A549 (cell line): ENCODE data around the gene SUGCT. TPM values are rescaled to one million over a fixed set of nuclear protein-coding genes. Genes with fewer than 3 reads are reported as not detected.

Source experiments
- ATAC-seq, 2 experiments: fragments of 200-7000 bp in 1 of 2; fragments of >200 bp in 1 of 2; cut with Nextera tagmentation in 1 of 2; cut with Tn5 transposase in 1 of 2; 3 replicates each; pipeline versions ENCODE4 v1.8.0 to v1.9.1; 2018 to 2020; ENCODE audit warnings: mild to moderate bottlenecking in 1 of 2, moderate library complexity in 1 of 2
- CTCF ChIA-PET: fragments of 300-600 bp; sonication (Branson Sonifier 250); formaldehyde crosslinking; extraction: SDS; loops from one replicate; lab custom pipeline; 2021; ENCODE audit warnings: antibody characterized with exemption, inconsistent platforms; lab: Yijun Ruan, JAX
- POLR2A ChIA-PET: fragments of 350-600 bp; formaldehyde crosslinking; extraction: SDS; loops from one replicate; lab custom pipeline; 2021; ENCODE audit warnings: antibody characterized with exemption, inconsistent platforms; lab: Yijun Ruan, JAX
- DNase-seq, 2 experiments: peaks; one replicate each; pipeline versions ENCODE4 v3.0.0 to v3.0.0-alpha.2; 2011 to 2016; ENCODE audit warnings: low read depth in 1 of 2, low spot score in 1 of 2
- FAIRE-seq: peaks from 2 replicates; lab custom pipeline; 2011; peaks lifted over from hg19 to GRCh38; lab: Jason Lieb, UNC
- H3K27ac ChIP-seq, 2 experiments: fragments of >200 bp; sonication (Bioruptor Twin); formaldehyde crosslinking; 3 replicates each; pipeline ENCODE4 v1.5.1; 2016 to 2017
- H3K4me1 ChIP-seq: fragments of >200 bp; sonication (Bioruptor Twin); formaldehyde crosslinking; 3 replicates; pipeline ENCODE4 v1.6.1; 2016
- H3K4me2 ChIP-seq: fragments of >200 bp; sonication (Bioruptor Twin); formaldehyde crosslinking; 3 replicates; pipeline ENCODE4 v1.6.1; 2016
- H3K4me3 ChIP-seq: fragments of >200 bp; sonication (Bioruptor Twin); formaldehyde crosslinking; 3 replicates; pipeline ENCODE4 v1.5.1; 2016
- H3K9me3 ChIP-seq: fragments of >200 bp; sonication (Bioruptor Twin); formaldehyde crosslinking; 3 replicates; pipeline ENCODE4 v1.6.1; 2016
- BCL3 ChIP-seq: fragments of >200 bp; sonication (Bioruptor Twin); formaldehyde crosslinking; IDR thresholded peaks from 3 replicates; pipeline ENCODE4 v1.6.1; 2016
- CBX2 ChIP-seq: fragments of 200-600 bp; sonication (generic); IDR thresholded peaks from 2 replicates; pipeline ENCODE4 v1.6.1; 2016; ENCODE audit warnings: low read depth, mild to moderate bottlenecking, borderline replicate concordance
- CEBPB ChIP-seq, 2 experiments: fragments of >200 bp in 1 of 2; sonication (Bioruptor Twin) in 1 of 2; formaldehyde crosslinking in 1 of 2; IDR thresholded peaks; 2 replicates each; pipeline ENCODE4 v1.6.1; 2012 to 2016
- EHMT2 ChIP-seq: fragments of 200-600 bp; sonication (generic); IDR thresholded peaks from 2 replicates; pipeline ENCODE4 v1.6.1; 2016; ENCODE audit warnings: antibody characterized with exemption, low read depth, mild to moderate bottlenecking, moderate library complexity
- EP300 ChIP-seq, 2 experiments: fragments of >200 bp; sonication (Bioruptor Twin); formaldehyde crosslinking; IDR thresholded peaks; 2 replicates in 1 of 2; 3 replicates in 1 of 2; pipeline ENCODE4 v1.6.1; 2016 to 2017
- ESRRA ChIP-seq: fragments of 150-350 bp; IDR thresholded peaks from 2 replicates; pipeline ENCODE4 v1.6.1; 2014; ENCODE audit warnings: mild to moderate bottlenecking, low read length, borderline replicate concordance
- GATA3 ChIP-seq: IDR thresholded peaks from 2 replicates; pipeline ENCODE4 v1.6.1; 2012; ENCODE audit warnings: borderline replicate concordance
- HOXB5 ChIP-seq: fragments of 250-450 bp; sonication (Bioruptor Pico); IDR thresholded peaks from 2 replicates; pipeline ENCODE4 v1.5.0; 2020; ENCODE audit warnings: mild to moderate bottlenecking, moderate library complexity
- JUN ChIP-seq, 2 experiments: fragments of >200 bp; sonication (Bioruptor Twin); formaldehyde crosslinking; IDR thresholded peaks; 2 replicates in 1 of 2; 3 replicates in 1 of 2; pipeline ENCODE4 v1.6.1; 2016 to 2017
- KDM1A ChIP-seq: fragments of 200-600 bp; sonication (generic); IDR thresholded peaks from 2 replicates; pipeline ENCODE4 v1.6.1; 2016; ENCODE audit warnings: low read depth, mild to moderate bottlenecking
- KDM5A ChIP-seq: fragments of 200-600 bp; sonication (generic); IDR thresholded peaks from 2 replicates; pipeline ENCODE4 v1.6.1; 2016; ENCODE audit warnings: antibody characterized with exemption, mild to moderate bottlenecking
- MAFK ChIP-seq: fragments of 450-650 bp; IDR thresholded peaks from 2 replicates; pipeline ENCODE4 v1.6.1; 2014; ENCODE audit not compliant: partially characterized antibody
- MAX ChIP-seq: IDR thresholded peaks from 2 replicates; pipeline ENCODE4 v1.6.1; 2012
- MYC ChIP-seq: IDR thresholded peaks from 2 replicates; pipeline ENCODE4 v1.6.1; 2012; ENCODE audit warnings: mild to moderate bottlenecking, inconsistent platforms, low read length, improper control_type of control experiment, borderline replicate concordance
- NPAS2 ChIP-seq: fragments of 250-450 bp; sonication (Bioruptor Pico); IDR thresholded peaks from 2 replicates; pipeline ENCODE4 v1.8.0; 2022; ENCODE audit warnings: mild to moderate bottlenecking, moderate library complexity, borderline replicate concordance
- PBX3 ChIP-seq: IDR thresholded peaks from 2 replicates; pipeline ENCODE4 v1.6.1; 2012
- PHF8 ChIP-seq: fragments of 200-600 bp; sonication (generic); IDR thresholded peaks from 2 replicates; pipeline ENCODE4 v1.6.1; 2016; ENCODE audit warnings: low read depth, mild to moderate bottlenecking, antibody characterized with exemption, moderate library complexity, borderline replicate concordance
- POLR2A ChIP-seq: IDR thresholded peaks from 2 replicates; pipeline ENCODE4 v1.6.1; 2012; ENCODE audit warnings: mild to moderate bottlenecking, low read length
- POLR2AphosphoS2 ChIP-seq: conservative IDR thresholded peaks from 2 replicates; pipeline ENCODE4 v1.6.1; 2012; ENCODE audit warnings: low read length, improper control_type of control experiment, inconsistent platforms
- RAD21 ChIP-seq, 2 experiments: fragments of >200 bp in 1 of 2; sonication (Bioruptor Twin) in 1 of 2; formaldehyde crosslinking in 1 of 2; IDR thresholded peaks in 1 of 2; conservative IDR thresholded peaks in 1 of 2; 2 replicates in 1 of 2; 3 replicates in 1 of 2; pipeline ENCODE4 v1.6.1; 2012 to 2018; ENCODE audit warnings: inconsistent platforms in 1 of 2
- RARB ChIP-seq: fragments of 250-450 bp; sonication (Bioruptor Pico); IDR thresholded peaks from 2 replicates; pipeline ENCODE4 v1.8.0; 2021; ENCODE audit warnings: mild to moderate bottlenecking, moderate library complexity
- REST ChIP-seq: fragments of 200-600 bp; sonication (generic); IDR thresholded peaks from 2 replicates; pipeline ENCODE4 v1.6.1; 2016; ENCODE audit warnings: antibody characterized with exemption, mild to moderate bottlenecking, moderate library complexity
- RFX5 ChIP-seq: fragments of 450-650 bp; IDR thresholded peaks from 2 replicates; pipeline ENCODE4 v1.7.1; 2014; ENCODE audit warnings: antibody characterized with exemption, mild to moderate bottlenecking, moderate library complexity
- RNF2 ChIP-seq: fragments of 200-600 bp; sonication (generic); IDR thresholded peaks from 2 replicates; pipeline ENCODE4 v1.6.1; 2016; ENCODE audit warnings: low read depth, mild to moderate bottlenecking, antibody characterized with exemption, moderate library complexity, borderline replicate concordance
- SREBF2 ChIP-seq: fragments of 450-650 bp; IDR thresholded peaks from 2 replicates; pipeline ENCODE4 v1.6.1; 2014; ENCODE audit warnings: mild to moderate bottlenecking, moderate library complexity
- TFCP2L1 ChIP-seq: fragments of 250-450 bp; sonication (Bioruptor Pico); IDR thresholded peaks from 2 replicates; pipeline ENCODE4 v1.5.0; 2021; ENCODE audit warnings: mild to moderate bottlenecking
- USF2 ChIP-seq: fragments of 450-650 bp; IDR thresholded peaks from 2 replicates; pipeline ENCODE4 v1.6.1; 2014; ENCODE audit warnings: antibody characterized with exemption
- ZC3H11A ChIP-seq: fragments of 450-650 bp; IDR thresholded peaks from 2 replicates; pipeline ENCODE4 v1.6.1; 2014; ENCODE audit warnings: antibody characterized with exemption, mild to moderate bottlenecking
- ZNF302 ChIP-seq: fragments of 250-450 bp; sonication (Bioruptor Pico); IDR thresholded peaks from 2 replicates; pipeline ENCODE4 v1.9.0; 2021; ENCODE audit warnings: inconsistent platforms, mild to moderate bottlenecking, moderate library complexity
- ZSCAN20 ChIP-seq: fragments of 250-450 bp; sonication (Bioruptor Pico); IDR thresholded peaks from 2 replicates; pipeline ENCODE4 v1.8.0; 2022; ENCODE audit warnings: mild to moderate bottlenecking, moderate library complexity
- WGBS: methylation state at CpG from one replicate; pipeline ENCODE4 v1.1.6; 2017; ENCODE audit errors: missing lambda C conversion rate; 5-methylcytosine and 5-hydroxymethylcytosine counted together
- polyA plus RNA-seq, 4 experiments: library from polyadenylated mRNA; depleted of rRNA in 3 of 4; stranded (reverse); fragments of >200 nt; fragmentation: RNase III in 1 of 4; extraction: RNeasy Plus Mini Kit Qiagen cat#74134 plus additional on column Dnase treatment in 1 of 4; gene quantifications; 2 replicates in 3 of 4; 3 replicates in 1 of 4; pipeline ENCODE4 v1.2.3, GENCODE V29; 2011 to 2017

The SUGCT gene
- polyA plus RNA-seq, 2 of the 4 experiments (the other 2 are of a cell fraction), result 1.4 to 1.6 TPM

- no peak for FAIRE-seq
- TF ChIP-seq JUN (IDR thresholded peaks at IDR 0.05), result no peak
- no peak for TF ChIP-seq EP300 (IDR thresholded peaks at IDR 0.05)
- TF ChIP-seq SREBF2, result no peak
- no peak for TF ChIP-seq RFX5
- TF ChIP-seq GATA3, result no peak
- TF ChIP-seq MAX, result no peak
- TF ChIP-seq RNF2, result no peak
- no peak for TF ChIP-seq RARB (CRISPR knock-in tag)
- TF ChIP-seq RAD21 (conservative IDR thresholded peaks at IDR 0.05 in 1 of 2, IDR thresholded peaks at IDR 0.05 in 1 of 2), result no peak
- no peak for TF ChIP-seq ZNF302 (CRISPR knock-in tag)
- TF ChIP-seq EHMT2, result no peak
- no peak for TF ChIP-seq USF2
- no peak for TF ChIP-seq CEBPB (IDR thresholded peaks at IDR 0.05)
- no peak for DNase-seq
- ATAC-seq, result no peak
- 22% methylated on average over 2 of the region's 2 CpGs for WGBS
- CTCF ChIA-PET, result interaction anchor here (1.7 kb wide), 1 partner anchor 9 kb away, joined by 3 read pairs; no protein-coding TSS in a partner anchor
- no peak overlapping the region for H3K4me3 ChIP-seq
- POLR2A ChIA-PET, result interaction anchor here (0.5 kb wide), 1 partner anchor 362 kb away, joined by 3 read pairs; no protein-coding TSS in a partner anchor
- no peaks in the 10 kb centered on the region for H3K4me1 ChIP-seq
- H3K27ac ChIP-seq, result no peak overlapping the region
- no peak overlapping the region for H3K4me2 ChIP-seq
- no peaks in the 10 kb centered on the region for H3K9me3 ChIP-seq
Measured at GRCh38 chr7:40429826-40430225, 295.0 kb downstream of the SUGCT start.

- DNase-seq (no peak), ATAC-seq (no peak), FAIRE-seq (no peak)
- H3K4me1 ChIP-seq, result no peaks in the 10 kb centered on the region
- WGBS, result 74% methylated on average over 2 of the region's 2 CpGs
- H3K9me3 ChIP-seq, result no peaks in the 10 kb centered on the region
- H3K27ac ChIP-seq, result no peak overlapping the region
- no peak overlapping the region for H3K4me2 ChIP-seq
- CTCF ChIA-PET, result no interaction called here
- H3K4me3 ChIP-seq, result no peak overlapping the region
- POLR2A ChIA-PET, result no interaction called here
- no peak for TF ChIP-seq ESRRA
- TF ChIP-seq MAFK, result peak; percentile 51
Measured at GRCh38 chr7:40432046-40432445, 297.2 kb downstream of the SUGCT start.

- DNase-seq (no peak), FAIRE-seq (no peak), ATAC-seq (no peak)
- POLR2A ChIA-PET, result no interaction called here
- CTCF ChIA-PET, result no interaction called here
- Histone ChIP-seq H3K4me3 (no peak overlapping the region), H3K9me3 (no peaks in the 10 kb centered on the region), H3K4me2 (no peak overlapping the region), H3K4me1 (no peaks in the 10 kb centered on the region), H3K27ac (no peak overlapping the region)
- TF ChIP-seq EP300 (IDR thresholded peaks at IDR 0.05) (no peak), NPAS2 (CRISPR knock-in tag) (no peak), CEBPB (IDR thresholded peaks at IDR 0.05) (no peak), KDM5A (no peak), ZSCAN20 (CRISPR knock-in tag) (no peak), KDM1A (no peak), BCL3 (no peak), PHF8 (no peak), RAD21 (conservative IDR thresholded peaks at IDR 0.05 in 1 of 2, IDR thresholded peaks at IDR 0.05 in 1 of 2) (no peak), CBX2 (no peak), MAFK (no peak), HOXB5 (CRISPR knock-in tag) (no peak), MYC (no peak), TFCP2L1 (no peak), ZC3H11A (no peak), POLR2A (no peak), POLR2AphosphoS2 (no peak), PBX3 (no peak), REST (no peak)
- 77% methylated on average over 1 of the region's 1 CpG for WGBS
Measured at GRCh38 chr7:40436710-40437109, 301.9 kb downstream of the SUGCT start.
